Measurements from ENCODE around the gene ACTA1. TPM values are rescaled to one million over a fixed set of nuclear protein-coding genes. Genes with fewer than 3 reads are reported as not detected.
"Not testable (repeated sequence)": the region's sequence is repeated elsewhere in the genome, so short reads cannot be mapped to it uniquely, and the experiment has no call there.

Gene ACTA1
- total and polyA plus RNA-seq, 2 donors (not counting 3 experiments of a cell fraction or from before 2014, with no cell fraction given), result 0.22 to 0.33 TPM

DNA sequence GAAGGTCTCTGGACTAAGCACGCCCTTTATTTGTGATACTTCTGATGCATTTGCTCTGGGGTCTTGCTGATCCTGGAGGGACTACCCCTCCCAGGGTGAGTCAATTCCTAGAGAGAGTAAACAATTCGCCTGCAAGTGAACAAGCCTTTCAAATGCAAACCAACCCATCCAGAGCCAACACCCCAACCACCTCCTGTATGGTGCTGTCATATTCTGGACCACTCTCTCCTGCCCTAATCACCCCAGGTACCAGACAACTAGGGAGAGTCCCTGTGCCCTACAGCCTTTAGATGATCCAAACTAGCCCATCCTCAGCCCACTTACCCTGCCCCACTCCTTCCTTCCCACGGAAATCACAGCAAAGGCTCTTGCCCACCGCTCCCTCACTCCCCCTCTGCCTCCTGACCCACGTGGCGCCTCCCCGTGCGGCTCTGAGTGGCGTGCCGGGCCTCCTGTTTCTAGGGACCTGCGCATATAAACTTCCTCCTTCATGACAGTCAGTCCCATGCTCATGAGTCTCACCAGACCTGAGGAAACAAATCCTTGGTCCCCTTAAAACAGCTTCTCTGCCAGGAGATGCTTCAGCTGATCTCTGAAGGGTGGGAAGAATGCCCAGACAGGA, 37.2 kb downstream of the ACTA1 start:
- no peak overlapping the region for H3K4me3 ChIP-seq (replicated peaks in 1 of 3; ENCODE audit: insufficient read depth in 1 of 3, low read depth in 1 of 3, low read length in 3 of 3)
- no peaks in the 10 kb centered on the region for H3K36me3 ChIP-seq (ENCODE audit: control insufficient read depth in 2 of 2, extremely low read depth in 1 of 2, insufficient read depth in 2 of 2, low read length in 2 of 2)
- H4K20me1 ChIP-seq (replicated peaks; ENCODE audit: control insufficient read depth, extremely low read depth, insufficient read depth, low read length), result no peaks in the 10 kb centered on the region
- intact Hi-C loops (cut with micrococcal nuclease), result no loop called here
- H2AFZ ChIP-seq (ENCODE audit: low read depth, low read length), result no peak overlapping the region
- H3K27ac ChIP-seq (ENCODE audit: insufficient read depth, low read depth, low read length), result no peak overlapping the region
- no TSS peak for BruUV-seq (replicated peaks)
- H3K27me3 ChIP-seq (ENCODE audit: control insufficient read depth in 2 of 2, insufficient read depth in 2 of 2, low read length in 2 of 2), result no peaks in the 10 kb centered on the region
- no peaks in the 10 kb centered on the region for H3K9me1 ChIP-seq (replicated peaks; ENCODE audit: control insufficient read depth, extremely low read depth, insufficient read depth, low read length)
- DNase-seq (ENCODE audit: low read depth, low spot score) (no peak), FAIRE-seq (no peak)
- no peak overlapping the region for H3K4me2 ChIP-seq (ENCODE audit: insufficient read depth, low read length)
- ChIA-PET CTCF (interaction anchor here (0.8 kb wide), 1 partner anchor 11 kb away, joined by 3 read pairs; no protein-coding TSS in a partner anchor), POLR2A (no interaction called here)
- dilution Hi-C loops (cut with MboI; ENCODE audit: extremely low pct_ligation_motif_present, low sequenced_read_pairs), result no loop called here
- no peaks in the 10 kb centered on the region for H3K79me2 ChIP-seq (ENCODE audit: control insufficient read depth, insufficient read depth, low read length)
- no peaks in the 10 kb centered on the region for H3K9me3 ChIP-seq (replicated peaks; ENCODE audit: control insufficient read depth, insufficient read depth, low read length)
- TF ChIP-seq EZH2 (IDR thresholded peaks at IDR 0.05; ENCODE audit: borderline replicate concordance, low read depth, low read length, severe bottlenecking) (no peak), JUN (IDR thresholded peaks at IDR 0.05; ENCODE audit: borderline replicate concordance, insufficient read depth, insufficient read length, low read depth) (no peak), MYC (IDR thresholded peaks at IDR 0.05; ENCODE audit: low read depth, low read length) (no peak), MAX (IDR thresholded peaks at IDR 0.05; ENCODE audit: insufficient read depth, insufficient read length) (no peak), GATA2 (IDR thresholded peaks at IDR 0.05; ENCODE audit: insufficient read depth, insufficient read length, low read depth, low read length) (no peak), POLR2A (IDR thresholded peaks at IDR 0.05; ENCODE audit: low read depth, low read length) (no peak)
- H3K4me1 ChIP-seq (ENCODE audit: control insufficient read depth, extremely low read depth, insufficient read depth, low read length), result no peaks in the 10 kb centered on the region
- H3K9ac ChIP-seq (replicated peaks; ENCODE audit: extremely low read depth, insufficient read depth, low read length), result no peak overlapping the region

DNA sequence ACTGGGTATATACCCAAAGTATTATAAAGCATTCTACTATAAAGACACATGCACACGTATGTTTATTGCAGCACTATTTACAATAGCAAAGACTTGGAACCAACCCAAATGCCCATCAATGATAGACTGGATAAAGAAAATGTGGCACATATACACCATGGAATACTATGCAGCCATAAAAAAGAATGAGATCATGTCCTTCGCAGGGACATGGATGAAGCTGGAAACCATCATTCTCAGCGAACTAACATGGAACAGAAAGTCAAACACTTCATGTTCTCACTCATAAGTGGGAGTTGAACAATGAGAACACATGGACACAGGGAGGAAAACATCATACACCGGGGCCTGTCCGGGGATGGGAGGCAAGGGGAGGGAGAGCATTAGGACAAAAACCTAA, 39.4 kb downstream of the ACTA1 start:
- H3K27me3 ChIP-seq (ENCODE audit: control insufficient read depth in 2 of 2, insufficient read depth in 2 of 2, low read length in 2 of 2); H3K9me3 ChIP-seq (replicated peaks; ENCODE audit: control insufficient read depth, insufficient read depth, low read length); H3K4me1 ChIP-seq (ENCODE audit: control insufficient read depth, extremely low read depth, insufficient read depth, low read length); dilution Hi-C loops (cut with MboI; ENCODE audit: extremely low pct_ligation_motif_present, low sequenced_read_pairs); DNase-seq (ENCODE audit: low read depth, low spot score); BruUV-seq (replicated peaks); H3K27ac ChIP-seq (ENCODE audit: insufficient read depth, low read depth, low read length); CTCF ChIA-PET; H3K9me1 ChIP-seq (replicated peaks; ENCODE audit: control insufficient read depth, extremely low read depth, insufficient read depth, low read length); H3K4me3 ChIP-seq (replicated peaks in 1 of 3; ENCODE audit: insufficient read depth in 1 of 3, low read depth in 1 of 3, low read length in 3 of 3); H3K9ac ChIP-seq (replicated peaks; ENCODE audit: extremely low read depth, insufficient read depth, low read length); intact Hi-C loops (cut with micrococcal nuclease); H2AFZ ChIP-seq (ENCODE audit: low read depth, low read length); FAIRE-seq; H4K20me1 ChIP-seq (replicated peaks; ENCODE audit: control insufficient read depth, extremely low read depth, insufficient read depth, low read length); H3K36me3 ChIP-seq (ENCODE audit: control insufficient read depth in 2 of 2, extremely low read depth in 1 of 2, insufficient read depth in 2 of 2, low read length in 2 of 2); H3K4me2 ChIP-seq (ENCODE audit: insufficient read depth, low read length); H3K79me2 ChIP-seq (ENCODE audit: control insufficient read depth, insufficient read depth, low read length); POLR2A ChIA-PET: not testable (repeated sequence)
